Endothelial cell (in vitro differentiated cells): ENCODE measurements around the gene RNASE9. TPM values are rescaled to one million over a fixed set of nuclear protein-coding genes. Genes with fewer than 3 reads are reported as not detected.
"Not testable (repeated sequence)": the region's sequence is repeated elsewhere in the genome, so short reads cannot be mapped to it uniquely, and the experiment has no call there.

ENCODE experiments used
- DNase-seq: peaks from one replicate; pipeline ENCODE4 v3.0.0; 2021; ENCODE audit warnings: low spot score
- H3K27ac Mint-ChIP-seq: one replicate; pipeline ENCODE4 v1.8.0; 2021; ENCODE audit warnings: mixed read lengths, inconsistent platforms; ENCODE audit not compliant: unreplicated experiment
- H3K27me3 Mint-ChIP-seq: one replicate; pipeline ENCODE4 v1.8.0; 2021; ENCODE audit warnings: mild to moderate bottlenecking, moderate library complexity, mixed read lengths, inconsistent platforms; ENCODE audit not compliant: unreplicated experiment
- H3K36me3 Mint-ChIP-seq: one replicate; pipeline ENCODE4 v1.8.0; 2021; ENCODE audit warnings: mild to moderate bottlenecking, low read depth, mixed read lengths, inconsistent platforms; ENCODE audit not compliant: unreplicated experiment
- H3K4me1 Mint-ChIP-seq: one replicate; pipeline ENCODE4 v1.8.0; 2021; ENCODE audit warnings: mild to moderate bottlenecking, mixed read lengths, inconsistent platforms; ENCODE audit not compliant: unreplicated experiment
- H3K4me3 Mint-ChIP-seq: one replicate; pipeline ENCODE4 v1.8.0; 2021; ENCODE audit warnings: mild to moderate bottlenecking, mixed read lengths, inconsistent platforms; ENCODE audit not compliant: unreplicated experiment
- H3K9me3 Mint-ChIP-seq: one replicate; pipeline ENCODE4 v1.8.0; 2021; ENCODE audit warnings: mixed read lengths, inconsistent platforms; ENCODE audit not compliant: unreplicated experiment
- total RNA-seq: library from RNA; stranded (reverse); fragmentation: NEBNext Ultra II Directional; extraction: Animal tissue kit (Norgen Biotek cat#: 25700); gene quantifications from one replicate; pipeline ENCODE4 v1.2.1, GENCODE V29; 2021; ENCODE audit not compliant: unreplicated experiment
- TF ChIP-seq, protein P1 (sequence below): fragments of 200-600 bp; sonication (generic); IDR thresholded peaks from one replicate; pipeline ENCODE4 v1.5.0; 2021; ENCODE audit warnings: antibody characterized with exemption; ENCODE audit not compliant: unreplicated experiment

Gene RNASE9
- total RNA-seq, 1 donor from 2014 or later = not detected

DNA sequence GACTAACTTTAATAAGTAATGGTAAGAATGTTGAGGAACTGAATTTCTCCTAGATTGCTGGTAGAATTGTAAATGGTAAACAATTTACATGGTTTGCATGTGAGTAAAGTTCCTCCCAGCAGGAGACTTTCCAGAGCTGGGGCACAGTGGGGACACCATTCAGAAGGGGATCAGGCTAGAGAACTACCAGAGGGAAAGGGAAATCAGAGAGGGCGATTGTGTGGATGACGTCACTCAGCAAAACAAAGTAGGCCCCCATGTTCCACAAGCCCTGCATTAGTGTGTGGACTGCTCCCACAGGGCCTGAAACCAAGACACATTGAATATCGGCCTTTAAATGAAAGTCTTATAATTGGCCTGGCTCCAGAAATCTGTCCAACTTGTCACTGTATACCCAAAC, 17.5 kb upstream of the RNASE9 start:
- DNase-seq = no peak
- no peak overlapping the region for H3K4me3 Mint-ChIP-seq
- no peak overlapping the region for H3K27ac Mint-ChIP-seq
- TF ChIP-seq, protein P1, sequence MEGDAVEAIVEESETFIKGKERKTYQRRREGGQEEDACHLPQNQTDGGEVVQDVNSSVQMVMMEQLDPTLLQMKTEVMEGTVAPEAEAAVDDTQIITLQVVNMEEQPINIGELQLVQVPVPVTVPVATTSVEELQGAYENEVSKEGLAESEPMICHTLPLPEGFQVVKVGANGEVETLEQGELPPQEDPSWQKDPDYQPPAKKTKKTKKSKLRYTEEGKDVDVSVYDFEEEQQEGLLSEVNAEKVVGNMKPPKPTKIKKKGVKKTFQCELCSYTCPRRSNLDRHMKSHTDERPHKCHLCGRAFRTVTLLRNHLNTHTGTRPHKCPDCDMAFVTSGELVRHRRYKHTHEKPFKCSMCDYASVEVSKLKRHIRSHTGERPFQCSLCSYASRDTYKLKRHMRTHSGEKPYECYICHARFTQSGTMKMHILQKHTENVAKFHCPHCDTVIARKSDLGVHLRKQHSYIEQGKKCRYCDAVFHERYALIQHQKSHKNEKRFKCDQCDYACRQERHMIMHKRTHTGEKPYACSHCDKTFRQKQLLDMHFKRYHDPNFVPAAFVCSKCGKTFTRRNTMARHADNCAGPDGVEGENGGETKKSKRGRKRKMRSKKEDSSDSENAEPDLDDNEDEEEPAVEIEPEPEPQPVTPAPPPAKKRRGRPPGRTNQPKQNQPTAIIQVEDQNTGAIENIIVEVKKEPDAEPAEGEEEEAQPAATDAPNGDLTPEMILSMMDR = no peak
- no peaks in the 10 kb centered on the region for H3K9me3 Mint-ChIP-seq
- H3K4me1 Mint-ChIP-seq = peaks cover 14% of the 10 kb centered on the region
- H3K27me3 Mint-ChIP-seq = no peaks in the 10 kb centered on the region
- no peaks in the 10 kb centered on the region for H3K36me3 Mint-ChIP-seq

DNA sequence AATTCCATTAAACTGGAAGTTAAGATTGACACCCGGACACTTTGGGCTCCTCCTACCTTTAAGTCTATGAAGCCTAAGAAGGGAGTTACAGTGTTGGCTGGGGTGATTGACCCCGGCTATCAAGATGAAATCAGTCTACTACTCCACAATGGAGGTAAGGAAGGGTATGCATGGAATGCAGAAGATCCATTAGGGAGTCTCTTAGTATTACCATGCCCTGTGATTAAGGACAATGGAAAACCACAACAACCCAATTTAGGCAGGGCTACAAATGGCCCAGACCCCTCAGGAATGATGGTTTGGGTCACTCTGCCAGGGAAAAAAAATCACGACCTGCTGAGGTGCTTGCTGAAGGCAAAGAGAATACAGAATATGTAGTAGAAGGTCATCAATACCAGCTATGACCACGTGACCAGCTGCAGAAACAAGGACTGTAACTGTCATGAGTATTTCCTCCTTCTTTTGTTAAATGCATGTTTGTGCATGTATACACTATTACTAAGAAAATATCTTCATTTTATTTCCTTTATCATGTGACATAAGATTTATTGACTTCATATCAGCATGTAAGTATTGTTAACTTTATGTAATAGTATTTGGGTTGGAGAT, 11.6 kb upstream of the RNASE9 start:
- H3K36me3 Mint-ChIP-seq, H3K4me1 Mint-ChIP-seq, H3K27ac Mint-ChIP-seq, DNase-seq, H3K4me3 Mint-ChIP-seq, H3K27me3 Mint-ChIP-seq, H3K9me3 Mint-ChIP-seq: not testable (repeated sequence)

DNA sequence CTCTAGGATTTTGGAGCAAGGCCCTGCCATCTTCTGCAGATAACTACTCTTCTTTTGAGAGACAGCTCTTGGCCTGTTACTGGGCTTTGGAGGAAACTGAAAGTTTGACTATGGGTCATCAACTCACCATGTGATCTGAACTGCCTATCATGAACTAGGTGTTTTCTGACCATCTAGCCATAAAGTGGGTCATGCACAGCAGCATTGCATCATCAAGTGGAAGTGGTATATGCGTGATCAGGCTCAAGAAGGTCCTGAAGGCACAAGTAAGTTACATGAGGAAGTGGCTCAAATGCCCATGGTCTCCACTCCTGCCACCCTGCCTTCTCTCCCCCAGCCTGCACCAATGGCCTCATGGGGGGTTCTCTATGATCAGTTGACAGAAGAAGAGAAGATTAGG, 9.9 kb upstream of the RNASE9 start:
- H3K27me3 Mint-ChIP-seq, H3K27ac Mint-ChIP-seq, H3K9me3 Mint-ChIP-seq, H3K4me1 Mint-ChIP-seq, H3K4me3 Mint-ChIP-seq, H3K36me3 Mint-ChIP-seq, DNase-seq: not testable (repeated sequence)

DNA sequence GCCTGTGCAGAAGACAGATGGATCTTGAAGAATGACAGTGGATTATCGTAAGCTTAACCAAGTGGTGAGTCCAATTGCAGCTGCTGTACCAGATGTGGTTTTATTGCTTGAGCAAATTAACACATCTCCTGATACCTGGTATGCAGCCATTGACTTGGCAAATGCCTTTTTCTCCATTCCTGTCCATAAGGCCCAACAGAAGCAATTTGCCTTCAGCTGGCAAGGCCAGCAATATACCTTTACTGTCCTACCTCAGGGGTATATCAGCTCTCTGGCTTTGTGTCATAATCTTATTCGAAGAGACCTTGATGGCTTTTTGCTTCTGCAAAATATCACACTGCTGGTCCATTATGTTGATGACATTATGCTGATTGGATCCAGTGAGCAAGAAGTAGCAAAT, 9.0 kb upstream of the RNASE9 start:
- not testable (repeated sequence) for H3K36me3 Mint-ChIP-seq, DNase-seq, H3K4me3 Mint-ChIP-seq, H3K4me1 Mint-ChIP-seq, H3K9me3 Mint-ChIP-seq, H3K27me3 Mint-ChIP-seq, H3K27ac Mint-ChIP-seq

DNA sequence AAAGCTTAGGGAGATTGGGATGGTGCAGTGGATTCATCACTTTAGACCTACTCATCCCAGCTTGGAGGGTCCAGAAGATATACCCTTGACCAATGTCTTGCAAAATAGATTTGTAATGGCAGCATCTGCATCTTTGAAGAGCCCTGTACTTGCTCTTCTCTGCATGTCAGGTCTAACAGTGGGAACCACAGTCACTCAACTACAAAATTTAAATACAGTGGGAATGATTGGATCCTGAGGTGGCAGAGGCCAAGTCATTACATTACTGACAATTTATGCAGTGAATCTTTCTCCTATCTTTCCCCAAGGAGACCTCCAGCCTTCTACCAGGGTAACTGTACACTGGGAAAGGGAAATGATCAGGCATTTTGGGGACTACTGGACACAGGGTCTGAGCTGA, 8.2 kb upstream of the RNASE9 start:
- Mint-ChIP-seq H3K4me1 (no peaks in the 10 kb centered on the region), H3K9me3 (peaks cover 5% of the 10 kb centered on the region), H3K27me3 (peaks cover 2% of the 10 kb centered on the region), H3K4me3 (no peak overlapping the region), H3K27ac (no peak overlapping the region), H3K36me3 (peaks cover 5% of the 10 kb centered on the region)
- no peak for DNase-seq
- TF ChIP-seq, protein P1 = no peak

DNA sequence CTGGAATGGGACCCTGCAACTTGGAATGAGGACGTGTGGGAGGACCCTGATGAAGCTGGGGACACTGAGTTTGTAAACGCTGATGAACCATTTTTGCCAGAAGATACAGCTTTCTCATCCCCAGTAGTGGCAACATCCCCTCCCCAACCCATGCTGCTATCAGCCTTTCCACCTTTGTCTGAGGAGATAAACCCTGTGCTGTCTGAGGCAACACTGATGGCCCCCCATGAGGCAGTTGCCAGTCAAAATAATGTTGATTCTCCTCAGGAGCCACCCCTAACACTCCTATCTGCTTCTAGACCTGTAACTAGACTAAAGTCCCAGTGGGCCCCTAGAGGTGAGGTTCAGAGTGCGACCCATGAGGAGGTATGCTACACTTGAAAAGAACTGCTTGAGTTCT, 7.5 kb upstream of the RNASE9 start:
- Mint-ChIP-seq H3K9me3 (peaks cover 5% of the 10 kb centered on the region), H3K27ac (no peak overlapping the region), H3K27me3 (peaks cover 2% of the 10 kb centered on the region), H3K4me3 (no peak overlapping the region), H3K36me3 (peaks cover 5% of the 10 kb centered on the region), H3K4me1 (no peaks in the 10 kb centered on the region)
- TF ChIP-seq, protein P1 = no peak
- no peak for DNase-seq

DNA sequence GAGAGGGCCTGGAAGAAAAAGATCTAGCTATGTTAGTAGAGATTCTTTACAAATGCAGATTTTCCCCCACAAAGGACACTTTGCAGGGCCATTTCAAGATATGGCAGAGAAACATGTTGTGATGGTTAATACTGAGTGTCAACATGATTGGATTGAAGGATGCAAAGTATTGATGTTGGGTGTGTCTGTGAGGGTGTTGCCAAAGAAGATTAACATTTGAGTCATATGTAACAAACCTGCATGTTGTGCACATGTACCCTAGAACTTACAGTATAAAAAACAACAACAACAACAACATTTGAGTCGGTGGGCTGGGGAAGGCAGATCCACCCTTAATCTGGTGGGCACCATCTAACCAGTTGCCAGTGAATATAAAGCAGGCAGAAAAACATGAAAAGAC, 6.4 kb upstream of the RNASE9 start:
- H3K9me3 Mint-ChIP-seq, H3K4me3 Mint-ChIP-seq, DNase-seq, H3K36me3 Mint-ChIP-seq, H3K27ac Mint-ChIP-seq, H3K4me1 Mint-ChIP-seq, H3K27me3 Mint-ChIP-seq: not testable (repeated sequence)
